GM10266 (cell line): Measurements from ENCODE around the gene BIRC5.
"Not testable (repeated sequence)": the region's sequence is repeated elsewhere in the genome, so short reads cannot be mapped to it uniquely, and the experiment has no call there.

Source experiments
- DNase-seq: peaks from one replicate; pipeline ENCODE4 v3.0.0; 2012; ENCODE audit errors: extremely low spot score
- CTCF ChIP-seq: IDR thresholded peaks from 2 replicates; pipeline ENCODE4 v1.5.1; 2012; ENCODE audit warnings: mild to moderate bottlenecking, low read depth; ENCODE audit not compliant: control insufficient read depth, insufficient read depth; ENCODE audit errors: missing control alignments

Gene BIRC5

GRCh38 chr17:78214016-78214705 is at the start of gene BIRC5:
Gene BIRC5, plus strand, starts transcription at chr17:78214253. Its CDS starts 64 bp downstream, at chr17:78214317.
- no peak for TF ChIP-seq CTCF
- peak; percentile 97 for DNase-seq

- DNase-seq, result no peak
- no peak for TF ChIP-seq CTCF
Observed at GRCh38 chr17:78164748-78165607, 49.1 kb upstream of the BIRC5 start.

GRCh38 chr17:78166416-78166815 is 47.6 kb upstream of the BIRC5 start:
- no peak for TF ChIP-seq CTCF
- no peak for DNase-seq

GRCh38 chr17:78168242-78168902 is 45.7 kb upstream of the BIRC5 start, which contains the start of gene SYNGR2:
Gene SYNGR2, plus strand, starts transcription at chr17:78168581. Its CDS starts 36 bp downstream, at chr17:78168617.
- no peak for TF ChIP-seq CTCF
- DNase-seq, result peak; percentile 93

GRCh38 chr17:78168903-78169793 is 44.9 kb upstream of the BIRC5 start:
- TF ChIP-seq CTCF, result no peak
- DNase-seq, result peak; percentile 84

- TF ChIP-seq CTCF, result no peak
- no peak for DNase-seq
Observed at GRCh38 chr17:78170692-78171590, 43.1 kb upstream of the BIRC5 start.

- DNase-seq, result not testable (repeated sequence)
Observed at GRCh38 chr17:78171591-78172248, 42.3 kb upstream of the BIRC5 start.
